ENCODE measurements around the gene IMPA2. TPM values are rescaled to one million over a fixed set of nuclear protein-coding genes. Genes with fewer than 3 reads are reported as not detected.

IMPA2 gene
- total RNA-seq, 4 donors from 2014 or later, result 121 to 235 (median 164) TPM

GRCh38 chr18:12048010-12048826 lies 66.9 kb downstream of the IMPA2 start:
- DNase-seq, result no peak
- H3K4me1 ChIP-seq, result no peaks in the 10 kb centered on the region
- intact Hi-C loops (cut with DNase I), result loop anchor here (10.0 kb wide), 2 partner anchors 197 to 313 kb away; no protein-coding TSS in a partner anchor
- H3K27ac ChIP-seq, result no peak overlapping the region
- H3K27me3 ChIP-seq, result no peaks in the 10 kb centered on the region
- no peaks in the 10 kb centered on the region for H3K9me3 ChIP-seq
- no peak overlapping the region for H3K4me3 ChIP-seq
- TF ChIP-seq CTCF (IDR thresholded peaks at IDR 0.05), result no peak
- TF ChIP-seq POLR2A (IDR thresholded peaks at IDR 0.05), result no peak
- H3K36me3 ChIP-seq, result no peaks in the 10 kb centered on the region
- WGBS, 2 donors, result 88 to 94% methylated on average over 10 to 13 of the region's 20 CpGs

GRCh38 chr18:12048827-12049175 lies 67.5 kb downstream of the IMPA2 start:
- Histone ChIP-seq H3K36me3 (no peaks in the 10 kb centered on the region), H3K4me1 (no peaks in the 10 kb centered on the region), H3K27ac (no peak overlapping the region), H3K9me3 (no peaks in the 10 kb centered on the region), H3K27me3 (no peaks in the 10 kb centered on the region), H3K4me3 (no peak overlapping the region)
- DNase-seq, result no peak
- 20 to 54% methylated on average over 2 of the region's 2 CpGs for WGBS, 2 donors
- intact Hi-C loops (cut with DNase I), result loop anchor here (10.0 kb wide), 2 partner anchors 196 to 314 kb away; no protein-coding TSS in a partner anchor
- TF ChIP-seq POLR2A (IDR thresholded peaks at IDR 0.05) (no peak), CTCF (IDR thresholded peaks at IDR 0.05) (no peak)

- Histone ChIP-seq H3K4me1 (no peaks in the 10 kb centered on the region), H3K4me3 (no peak overlapping the region), H3K9me3 (no peaks in the 10 kb centered on the region), H3K36me3 (no peaks in the 10 kb centered on the region), H3K27me3 (no peaks in the 10 kb centered on the region), H3K27ac (no peak overlapping the region)
- no peak for TF ChIP-seq POLR2A (IDR thresholded peaks at IDR 0.05)
- no peak for TF ChIP-seq CTCF (IDR thresholded peaks at IDR 0.05)
- no peak for DNase-seq
- 67 to 82% methylated on average over 5 to 9 of the region's 9 CpGs for WGBS, 2 donors
- intact Hi-C loops (cut with DNase I), result loop anchor here (10.0 kb wide), 2 partner anchors 195 to 315 kb away; no protein-coding TSS in a partner anchor
These were observed 68.9 kb downstream of the IMPA2 start for GRCh38 chr18:12049978-12050811.

GRCh38 chr18:12052866-12053265 lies 71.6 kb downstream of the IMPA2 start:
- H3K36me3 ChIP-seq, result no peaks in the 10 kb centered on the region
- no peaks in the 10 kb centered on the region for H3K9me3 ChIP-seq
- DNase-seq, result no peak
- no peaks in the 10 kb centered on the region for H3K4me1 ChIP-seq
- intact Hi-C loops (cut with DNase I), result no loop called here
- no peaks in the 10 kb centered on the region for H3K27me3 ChIP-seq
- WGBS, 2 donors, result 66 to 81% methylated on average over 3 of the region's 3 CpGs
- H3K27ac ChIP-seq, result no peak overlapping the region
- H3K4me3 ChIP-seq, result no peak overlapping the region
- TF ChIP-seq CTCF (IDR thresholded peaks at IDR 0.05), result no peak
- TF ChIP-seq POLR2A (IDR thresholded peaks at IDR 0.05), result no peak

GRCh38 chr18:12053289-12053688 lies 72.0 kb downstream of the IMPA2 start:
- WGBS, 2 donors, result 40 to 54% methylated on average over 2 of the region's 2 CpGs

More at GRCh38 chr18:12053289-12053688, 72.0 kb downstream of the IMPA2 start:
- no peaks in the 10 kb centered on the region for H3K36me3 ChIP-seq
- intact Hi-C loops (cut with DNase I), result no loop called here
- no peak overlapping the region for H3K4me3 ChIP-seq
- no peaks in the 10 kb centered on the region for H3K4me1 ChIP-seq
- DNase-seq, result no peak
- no peaks in the 10 kb centered on the region for H3K9me3 ChIP-seq
- no peak for TF ChIP-seq CTCF (IDR thresholded peaks at IDR 0.05)
- TF ChIP-seq POLR2A (IDR thresholded peaks at IDR 0.05), result no peak
- H3K27me3 ChIP-seq, result no peaks in the 10 kb centered on the region
- no peak overlapping the region for H3K27ac ChIP-seq
